Measurements from ENCODE around the gene PPEF2.

Gene PPEF2

DNA sequence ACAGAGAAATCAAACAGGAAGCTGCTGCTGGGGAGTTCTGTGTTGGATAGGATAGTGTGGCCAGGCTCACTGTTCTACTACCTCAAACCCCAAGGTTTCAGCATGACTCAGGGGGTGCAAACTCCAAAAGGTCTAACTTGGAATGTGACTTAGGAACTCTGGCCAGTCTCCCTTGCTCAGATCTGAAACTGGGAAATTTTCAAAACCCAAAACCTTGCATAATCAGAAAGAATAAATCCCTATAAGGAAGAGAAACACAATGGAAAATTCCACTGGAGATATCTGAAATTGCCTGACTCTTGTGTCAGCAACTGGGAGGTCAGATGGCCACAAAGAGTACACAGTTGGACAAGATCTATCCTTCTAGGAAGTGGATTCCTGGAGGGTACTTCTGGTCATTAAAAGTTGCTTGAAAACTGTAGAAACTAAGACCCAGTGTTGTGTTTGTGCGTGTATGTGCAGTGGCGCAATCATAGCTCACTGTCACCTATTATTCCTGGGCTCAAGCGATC, 58.0 kb downstream of the PPEF2 start:
- CTCF ChIA-PET = no interaction called here

DNA sequence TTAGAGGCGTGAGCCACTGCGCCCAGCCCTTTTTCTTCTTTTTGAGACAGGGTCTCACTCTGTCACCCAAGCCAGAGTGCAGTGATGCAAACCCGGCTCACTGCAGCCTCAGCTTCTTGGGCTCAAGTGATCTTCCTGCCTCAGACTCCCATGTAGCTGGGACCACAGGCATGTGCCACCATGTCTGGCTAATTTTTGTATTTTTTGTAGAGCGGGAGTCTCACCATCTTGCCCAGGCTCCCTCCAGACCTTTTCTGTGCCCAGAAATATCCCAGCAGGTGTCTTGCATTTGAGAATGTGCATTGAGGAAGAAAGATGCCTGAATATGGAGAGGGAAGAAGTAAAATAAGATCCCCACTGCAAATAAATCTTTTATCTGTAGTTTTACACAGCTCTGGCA, 58.7 kb downstream of the PPEF2 start:
- POLR2A ChIA-PET = no interaction called here
- DNase-seq (ENCODE audit: extremely low spot score) = no peak
- CTCF ChIA-PET = interaction anchor here (1.3 kb wide), 1 partner anchor 18 kb away, joined by 3 read pairs; no protein-coding TSS in a partner anchor
- TF ChIP-seq, protein P1, sequence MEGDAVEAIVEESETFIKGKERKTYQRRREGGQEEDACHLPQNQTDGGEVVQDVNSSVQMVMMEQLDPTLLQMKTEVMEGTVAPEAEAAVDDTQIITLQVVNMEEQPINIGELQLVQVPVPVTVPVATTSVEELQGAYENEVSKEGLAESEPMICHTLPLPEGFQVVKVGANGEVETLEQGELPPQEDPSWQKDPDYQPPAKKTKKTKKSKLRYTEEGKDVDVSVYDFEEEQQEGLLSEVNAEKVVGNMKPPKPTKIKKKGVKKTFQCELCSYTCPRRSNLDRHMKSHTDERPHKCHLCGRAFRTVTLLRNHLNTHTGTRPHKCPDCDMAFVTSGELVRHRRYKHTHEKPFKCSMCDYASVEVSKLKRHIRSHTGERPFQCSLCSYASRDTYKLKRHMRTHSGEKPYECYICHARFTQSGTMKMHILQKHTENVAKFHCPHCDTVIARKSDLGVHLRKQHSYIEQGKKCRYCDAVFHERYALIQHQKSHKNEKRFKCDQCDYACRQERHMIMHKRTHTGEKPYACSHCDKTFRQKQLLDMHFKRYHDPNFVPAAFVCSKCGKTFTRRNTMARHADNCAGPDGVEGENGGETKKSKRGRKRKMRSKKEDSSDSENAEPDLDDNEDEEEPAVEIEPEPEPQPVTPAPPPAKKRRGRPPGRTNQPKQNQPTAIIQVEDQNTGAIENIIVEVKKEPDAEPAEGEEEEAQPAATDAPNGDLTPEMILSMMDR (IDR thresholded peaks at IDR 0.05; ENCODE audit: control extremely low read depth, extremely low read depth, low read depth, missing control alignments) = no peak

More for the DNA sequence above, 58.0 kb downstream of the PPEF2 start:
- TF ChIP-seq, protein P1 (IDR thresholded peaks at IDR 0.05; ENCODE audit: control extremely low read depth, extremely low read depth, low read depth, missing control alignments) = no peak
- no peak for DNase-seq (ENCODE audit: extremely low spot score)
- POLR2A ChIA-PET = no interaction called here

DNA sequence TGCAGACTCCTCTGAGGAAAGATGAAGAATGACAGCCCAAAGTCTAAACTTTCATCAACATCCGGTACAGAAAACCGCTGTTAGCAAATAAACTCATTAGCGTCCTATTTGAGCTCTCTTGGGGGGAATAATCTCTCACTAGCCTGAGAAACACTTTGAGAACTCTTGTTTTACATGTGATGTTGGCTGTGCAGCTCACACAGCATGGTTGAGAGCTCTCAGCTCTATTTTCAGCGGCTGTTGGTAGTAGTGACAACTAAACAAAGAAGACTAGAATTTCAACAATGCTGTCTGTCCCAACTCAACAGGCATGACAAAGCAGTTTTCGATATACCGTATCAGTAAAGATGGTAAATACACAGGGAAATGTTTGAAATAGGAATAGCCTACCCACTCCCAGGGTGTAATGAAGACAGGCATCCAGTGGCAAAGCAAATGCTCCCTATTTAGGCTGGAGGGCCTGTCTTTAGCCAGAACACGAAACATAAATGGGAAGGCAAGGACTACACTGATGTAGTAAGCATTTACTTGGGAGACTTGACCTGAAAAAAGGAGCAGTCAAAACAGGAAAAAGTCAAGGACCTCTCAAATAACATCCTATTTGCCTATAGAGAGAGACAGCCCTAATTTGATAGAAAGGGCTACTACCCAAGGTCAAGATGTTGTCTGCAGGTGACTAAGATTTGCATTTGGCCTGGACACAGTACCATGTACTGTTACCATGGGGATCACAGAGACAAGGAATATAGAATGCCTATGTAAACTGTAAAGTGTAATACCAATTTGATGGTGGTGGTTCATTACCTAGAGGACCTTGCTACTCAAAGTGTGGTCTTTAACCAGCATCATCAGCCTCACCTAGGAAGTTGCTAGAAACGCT, 60.4 kb downstream of the PPEF2 start:
- DNase-seq (ENCODE audit: extremely low spot score) = no peak
- TF ChIP-seq, protein P1 (IDR thresholded peaks at IDR 0.05; ENCODE audit: control extremely low read depth, extremely low read depth, low read depth, missing control alignments) = no peak
- CTCF ChIA-PET = interaction anchor here (1.3 kb wide), 2 partner anchors 16 kb away, joined by 3 read pairs; no protein-coding TSS in a partner anchor
- POLR2A ChIA-PET = no interaction called here

DNA sequence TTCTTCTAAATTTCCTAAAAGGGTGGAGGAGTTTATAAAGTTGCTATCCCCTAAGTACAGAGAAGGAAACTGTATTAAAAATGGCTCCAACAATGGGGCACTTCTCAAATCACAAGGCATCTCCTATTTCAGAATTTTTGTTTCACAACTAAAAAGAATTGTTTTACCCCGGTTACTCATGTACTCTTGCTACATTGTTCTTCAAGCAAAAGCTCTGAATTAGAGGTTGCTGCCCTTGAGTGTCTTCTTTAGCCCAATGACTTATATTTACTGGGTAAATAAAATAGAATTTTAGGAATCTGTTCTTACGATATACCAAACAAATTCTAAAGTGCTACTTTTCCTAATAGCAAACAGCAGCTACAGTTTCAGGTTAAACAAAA, 67.5 kb downstream of the PPEF2 start:
- ChIA-PET POLR2A (no interaction called here), CTCF (interaction anchor here (1.8 kb wide), 1 partner anchor 13 kb away, joined by 7 read pairs; no protein-coding TSS in a partner anchor)
- no peak for DNase-seq (ENCODE audit: extremely low spot score)
- TF ChIP-seq, protein P1 (IDR thresholded peaks at IDR 0.05; ENCODE audit: control extremely low read depth, extremely low read depth, low read depth, missing control alignments) = no peak

DNA sequence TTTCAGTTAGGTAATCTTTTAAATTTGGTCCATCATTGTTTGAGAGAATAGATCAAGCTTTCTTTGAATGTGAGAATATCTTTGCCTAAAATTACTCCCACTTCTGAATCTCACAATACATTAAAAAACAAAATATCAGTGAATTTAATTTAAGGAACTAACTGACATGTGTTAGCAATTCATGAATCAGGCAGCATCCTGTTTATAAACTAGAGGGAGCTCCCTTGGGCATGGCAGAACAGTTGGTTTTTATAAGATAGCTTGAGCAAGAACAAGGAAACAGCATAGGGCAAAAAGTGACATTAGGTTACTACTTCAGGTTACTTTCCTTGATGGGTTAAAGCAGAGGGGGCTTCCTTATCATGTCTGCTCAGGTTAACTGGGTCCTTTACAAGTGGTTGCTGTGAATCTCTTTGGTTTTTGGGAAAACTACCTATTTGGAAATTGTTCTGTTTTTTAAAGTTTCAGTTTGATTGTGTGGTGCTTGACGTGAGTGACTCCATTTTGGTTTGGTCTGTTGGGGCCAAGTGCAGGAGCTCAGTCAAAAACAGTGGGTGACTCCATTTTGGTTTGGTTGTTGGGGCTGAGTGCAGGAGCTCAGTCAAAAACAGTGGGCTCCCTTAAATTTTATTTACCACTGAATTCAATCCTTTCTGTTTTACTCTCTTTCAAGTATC, 68.0 kb downstream of the PPEF2 start:
- DNase-seq (ENCODE audit: extremely low spot score) = no peak
- TF ChIP-seq, protein P1 (IDR thresholded peaks at IDR 0.05; ENCODE audit: control extremely low read depth, extremely low read depth, low read depth, missing control alignments) = no peak
- CTCF ChIA-PET = interaction anchor here (1.0 to 1.8 kb wide), 2 partner anchors 14 to 154 kb away, joined by 3 to 7 read pairs; no protein-coding TSS in a partner anchor
- POLR2A ChIA-PET = no interaction called here

DNA sequence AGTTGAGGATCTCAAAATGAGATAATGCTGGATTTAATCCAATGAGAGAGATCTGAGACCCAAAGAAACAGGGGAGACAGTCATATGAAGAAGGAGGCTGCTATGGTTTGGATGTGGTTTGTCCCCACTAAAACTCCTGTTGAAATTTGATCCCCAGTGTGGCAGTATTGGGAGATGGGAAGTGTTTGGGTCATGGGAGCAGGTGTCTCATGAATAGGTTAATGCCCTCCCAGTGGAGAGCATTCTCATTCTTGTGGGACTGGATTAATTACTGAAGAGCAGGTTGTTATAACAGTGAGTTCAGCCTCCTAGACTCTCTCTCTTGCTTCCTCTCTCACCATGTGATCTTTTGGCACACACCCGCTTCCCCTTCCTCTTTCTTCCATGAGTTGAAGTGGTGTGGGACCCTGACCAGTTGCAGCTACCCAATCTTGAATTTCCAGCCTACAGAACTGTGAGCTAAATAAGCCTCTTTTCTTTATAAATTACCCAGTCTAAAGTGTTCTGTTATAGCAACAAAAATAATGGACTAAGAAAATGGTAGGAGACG, 70.3 kb downstream of the PPEF2 start:
- ChIA-PET CTCF (interaction anchor here (1.1 to 2.4 kb wide), 3 partner anchors 11 to 257 kb away, joined by 3 to 6 read pairs (median 3); no protein-coding TSS in a partner anchor), POLR2A (no interaction called here)
- TF ChIP-seq, protein P1 (IDR thresholded peaks at IDR 0.05; ENCODE audit: control extremely low read depth, extremely low read depth, low read depth, missing control alignments) = no peak
- no peak for DNase-seq (ENCODE audit: extremely low spot score)

All from GM10248 (cell line).